Lower leg skin (tissue), 3 donors: ENCODE data around the gene ITIH6.

Source experiments
- CTCF ChIP-seq, 3 donors: fragments of 450-650 bp; IDR thresholded peaks; one replicate each; pipeline ENCODE4 v1.5.1; 2016; ENCODE audit warnings: antibody characterized with exemption in 3 of 3, mild to moderate bottlenecking in 3 of 3, moderate library complexity in 2 of 3
- POLR2A ChIP-seq, 2 donors: fragments of 450-650 bp; IDR thresholded peaks; one replicate each; pipeline ENCODE4 v1.6.1; 2016 to 2017; ENCODE audit warnings: antibody characterized with exemption in 2 of 2, mild to moderate bottlenecking in 1 of 2, moderate library complexity in 1 of 2

- TF ChIP-seq CTCF (IDR thresholded peaks at IDR 0.05) (no peak), POLR2A (IDR thresholded peaks at IDR 0.05) (no peak)
Measured at GRCh38 chrX:54794028-54794427, 4.0 kb downstream of the ITIH6 start.
